ENCODE results near the gene FRMPD2. TPM values are rescaled to one million over a fixed set of nuclear protein-coding genes. Genes with fewer than 3 reads are reported as not detected.
"Not testable (repeated sequence)": the region's sequence is repeated elsewhere in the genome, so short reads cannot be mapped to it uniquely, and the experiment has no call there.

FRMPD2 gene
- total and polyA plus RNA-seq, 2 of the 4 experiments (the other 2 are of a cell fraction): 0.18 TPM; not detected in 1

DNA sequence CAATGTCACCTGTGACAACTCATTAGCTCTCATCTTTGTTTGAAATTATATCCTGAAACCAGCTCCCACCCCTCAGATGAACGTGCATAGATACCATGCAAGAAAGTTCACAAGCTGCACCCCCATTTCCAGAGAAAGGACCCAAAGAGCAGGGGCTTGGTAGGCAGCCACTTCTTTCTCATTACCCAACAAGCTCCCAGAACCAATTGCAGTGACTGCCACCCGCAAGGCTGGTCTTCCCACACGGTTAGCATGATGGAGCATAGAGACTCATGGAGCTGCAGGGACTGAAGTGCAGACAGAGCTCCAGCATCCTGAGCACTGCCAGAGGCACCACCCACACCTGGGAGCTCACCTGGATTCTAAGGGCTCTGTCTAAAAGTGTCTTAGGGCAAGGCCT, 28.5 kb downstream of the FRMPD2 start:
- H2AK5ac ChIP-seq (ENCODE audit: low read depth, low read length): no peak overlapping the region
- no peak for DNase-seq
- H3K56ac ChIP-seq (ENCODE audit: extremely low read depth, insufficient read depth, low read length): no peak overlapping the region
- dilution Hi-C loops (cut with HindIII; ENCODE audit: low sequenced_read_pairs, unreplicated experiment): no loop called here
- H3K9ac ChIP-seq (ENCODE audit: low read depth, low read length): no peak overlapping the region
- H3K27me3 ChIP-seq (ENCODE audit: control insufficient read depth, insufficient read depth, low read length): peaks cover 24% of the 10 kb centered on the region
- no peak overlapping the region for H4K5ac ChIP-seq (ENCODE audit: low read depth, low read length)
- H2BK20ac ChIP-seq (ENCODE audit: low read depth, low read length): no peak overlapping the region
- no peak overlapping the region for H3K4me3 ChIP-seq (ENCODE audit: insufficient read depth, low read depth, low read length)
- H3K4me2 ChIP-seq (ENCODE audit: low read depth, low read length): no peak overlapping the region
- no peak overlapping the region for H3K14ac ChIP-seq (replicated peaks; ENCODE audit: low read depth, low read length)
- H4K20me1 ChIP-seq (ENCODE audit: insufficient read depth, low read length): no peaks in the 10 kb centered on the region
- H2BK120ac ChIP-seq (ENCODE audit: low read depth, low read length): no peak overlapping the region
- H3K27ac ChIP-seq (ENCODE audit: insufficient read depth, low read length): no peak overlapping the region
- ATAC-seq (ENCODE audit: low read depth): no peak
- H3K18ac ChIP-seq (ENCODE audit: low read depth, low read length): no peak overlapping the region
- 56% methylated on average over 2 of the region's 3 CpGs; no CpG with 5 or more reads in 1 of the 2 experiments for WGBS, 2 experiments (ENCODE audit: extremely low coverage in 2 of 2, insufficient read length in 1 of 2)
- in situ Hi-C loops (cut with MboI; ENCODE audit: low sequenced_read_pairs): no loop called here
- H3K9me1 ChIP-seq (ENCODE audit: insufficient read depth, low read length): no peaks in the 10 kb centered on the region
- no peak overlapping the region for H2BK15ac ChIP-seq (ENCODE audit: low read depth, low read length)
- H2BK5ac ChIP-seq (ENCODE audit: low read depth, low read length, poor library complexity, severe bottlenecking): no peak overlapping the region
- no peak overlapping the region for H4K8ac ChIP-seq (ENCODE audit: low read depth in 2 of 2, low read length in 2 of 2)
- H3K9me3 ChIP-seq (ENCODE audit: control insufficient read depth, insufficient read depth, low read length): no peaks in the 10 kb centered on the region
- TF ChIP-seq NFE2L2 (IDR thresholded peaks at IDR 0.05; ENCODE audit: low read depth, low read length) (no peak), CEBPB (IDR thresholded peaks at IDR 0.05; ENCODE audit: low read depth, low read length) (no peak), CHD1 (IDR thresholded peaks at IDR 0.05; ENCODE audit: low read depth, low read length) (no peak), MXI1 (IDR thresholded peaks at IDR 0.05; ENCODE audit: borderline replicate concordance, low read depth, low read length) (no peak), RCOR1 (IDR thresholded peaks at IDR 0.05; ENCODE audit: insufficient replicate concordance, low read length) (no peak), SMC3 (IDR thresholded peaks at IDR 0.05; ENCODE audit: low read depth, low read length) (no peak), RAD21 (IDR thresholded peaks at IDR 0.05; ENCODE audit: low read length) (no peak)
- H3K4me1 ChIP-seq (ENCODE audit: control insufficient read depth, insufficient read depth, low read length): no peaks in the 10 kb centered on the region
- ChIA-PET POLR2A (ENCODE audit: unreplicated experiment) (no interaction called here), CTCF (interaction anchor here (0.7 kb wide), 1 partner anchor 14 kb away, joined by 3 read pairs; no protein-coding TSS in a partner anchor)
- no peak overlapping the region for H4K91ac ChIP-seq (ENCODE audit: insufficient read depth, low read depth, low read length)
- intact Hi-C loops (cut with micrococcal nuclease): no loop called here
- H2AK9ac ChIP-seq (replicated peaks; ENCODE audit: low read depth, low read length, poor library complexity): no peak overlapping the region
- no peak overlapping the region for H3K23ac ChIP-seq (ENCODE audit: low read depth, low read length)
- no peak overlapping the region for H3K4ac ChIP-seq (ENCODE audit: low read depth, low read length)
- BruUV-seq (replicated peaks): no TSS peak
- no peaks in the 10 kb centered on the region for H3K36me3 ChIP-seq (ENCODE audit: control insufficient read depth, insufficient read depth, low read length)
- no peak overlapping the region for H2AFZ ChIP-seq (replicated peaks; ENCODE audit: low read length, poor library complexity)
- H3K79me1 ChIP-seq (ENCODE audit: low read depth in 1 of 2, low read length in 2 of 2): no peaks in the 10 kb centered on the region

DNA sequence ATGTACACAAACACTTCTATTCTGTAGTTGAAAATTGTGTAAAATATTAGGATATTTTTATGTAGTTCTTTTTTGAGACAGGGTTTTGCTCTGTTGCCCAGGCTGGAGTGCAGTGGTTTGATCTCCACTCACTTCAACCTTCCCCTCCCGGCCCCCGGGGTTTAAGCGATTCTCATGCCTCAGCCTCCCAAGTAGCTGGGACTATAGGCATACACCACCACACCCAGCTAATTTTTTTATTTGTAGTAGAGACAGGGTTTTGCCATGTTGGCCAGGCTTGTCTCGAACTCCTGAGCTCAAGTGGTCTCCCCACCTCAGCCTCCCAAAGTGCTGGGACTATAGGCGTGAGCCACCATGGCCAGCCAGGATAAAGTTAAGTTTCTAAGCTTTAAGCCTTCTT, 30.6 kb downstream of the FRMPD2 start:
- H3K27me3 ChIP-seq (ENCODE audit: control insufficient read depth, insufficient read depth, low read length): peaks cover 30% of the 10 kb centered on the region
- H4K91ac ChIP-seq (ENCODE audit: insufficient read depth, low read depth, low read length); H2AFZ ChIP-seq (replicated peaks; ENCODE audit: low read length, poor library complexity); H2BK15ac ChIP-seq (ENCODE audit: low read depth, low read length); H3K79me1 ChIP-seq (ENCODE audit: low read depth in 1 of 2, low read length in 2 of 2); H2BK5ac ChIP-seq (ENCODE audit: low read depth, low read length, poor library complexity, severe bottlenecking); H2AK9ac ChIP-seq (replicated peaks; ENCODE audit: low read depth, low read length, poor library complexity); dilution Hi-C loops (cut with HindIII; ENCODE audit: low sequenced_read_pairs, unreplicated experiment); H2BK20ac ChIP-seq (ENCODE audit: low read depth, low read length); CTCF ChIA-PET; H3K14ac ChIP-seq (replicated peaks; ENCODE audit: low read depth, low read length); H3K36me3 ChIP-seq (ENCODE audit: control insufficient read depth, insufficient read depth, low read length); H4K5ac ChIP-seq (ENCODE audit: low read depth, low read length); H3K9me1 ChIP-seq (ENCODE audit: insufficient read depth, low read length); POLR2A ChIA-PET (ENCODE audit: unreplicated experiment); intact Hi-C loops (cut with micrococcal nuclease); H3K4me2 ChIP-seq (ENCODE audit: low read depth, low read length); H3K9me3 ChIP-seq (ENCODE audit: control insufficient read depth, insufficient read depth, low read length); DNase-seq; H3K9ac ChIP-seq (ENCODE audit: low read depth, low read length); H3K18ac ChIP-seq (ENCODE audit: low read depth, low read length); H4K8ac ChIP-seq (ENCODE audit: low read depth in 2 of 2, low read length in 2 of 2); H3K27ac ChIP-seq (ENCODE audit: insufficient read depth, low read length); H2AK5ac ChIP-seq (ENCODE audit: low read depth, low read length); H3K4ac ChIP-seq (ENCODE audit: low read depth, low read length); ATAC-seq (ENCODE audit: low read depth); H3K56ac ChIP-seq (ENCODE audit: extremely low read depth, insufficient read depth, low read length); H3K4me3 ChIP-seq (ENCODE audit: insufficient read depth, low read depth, low read length); BruUV-seq (replicated peaks); H3K23ac ChIP-seq (ENCODE audit: low read depth, low read length); H2BK120ac ChIP-seq (ENCODE audit: low read depth, low read length); H3K4me1 ChIP-seq (ENCODE audit: control insufficient read depth, insufficient read depth, low read length); in situ Hi-C loops (cut with MboI; ENCODE audit: low sequenced_read_pairs); H4K20me1 ChIP-seq (ENCODE audit: insufficient read depth, low read length): not testable (repeated sequence)
- WGBS, 2 experiments (ENCODE audit: extremely low coverage in 2 of 2, insufficient read length in 1 of 2): no CpG with 5 or more reads among the region's 5 CpGs
